IMR-90 (cell line): ENCODE data around the gene KCNMA1. TPM values are rescaled to one million over a fixed set of nuclear protein-coding genes. Genes with fewer than 3 reads are reported as not detected.

Experiments used
- ATAC-seq: fragments of 200-7000 bp; cut with Tn5 transposase; 2 replicates; pipeline ENCODE4 v1.9.1; 2020; ENCODE audit warnings: low read depth, mild to moderate bottlenecking, moderate library complexity
- BruUV-seq: library from RNA; stranded (reverse); fragments of 400-500 nt; replicated peaks from 2 replicates; lab custom pipeline; 2021; lab: Mats Ljungman, UMichigan
- CTCF ChIA-PET: fragments of 300-600 bp; formaldehyde crosslinking; extraction: SDS; loops from one replicate; lab custom pipeline; 2021; ENCODE audit warnings: antibody characterized with exemption; lab: Yijun Ruan, JAX
- POLR2A ChIA-PET: fragments of 300-600 bp; sonication (Branson Sonifier 250); formaldehyde crosslinking; loops from one replicate; lab custom pipeline; 2022; ENCODE audit warnings: antibody characterized with exemption; ENCODE audit not compliant: unreplicated experiment; lab: Charles Lee
- DNase-seq: peaks from one replicate; pipeline ENCODE4 v3.0.0; 2013
- H2AFZ ChIP-seq: replicated peaks from 2 replicates; pipeline ENCODE3; 2013; ENCODE audit warnings: low read length, mild to moderate bottlenecking; ENCODE audit not compliant: poor library complexity
- H2AK5ac ChIP-seq: 2 replicates; pipeline ENCODE4 v1.6.1; 2013; ENCODE audit warnings: low read depth, low read length, inconsistent platforms
- H2AK9ac ChIP-seq: replicated peaks from 2 replicates; pipeline ENCODE3; 2013; ENCODE audit warnings: mild to moderate bottlenecking, low read depth, low read length, moderate library complexity; ENCODE audit not compliant: poor library complexity
- H2BK120ac ChIP-seq: 2 replicates; pipeline ENCODE4 v1.6.1; 2013; ENCODE audit warnings: low read depth, low read length, inconsistent platforms
- H2BK15ac ChIP-seq: 3 replicates; pipeline ENCODE4 v1.6.1; 2013; ENCODE audit warnings: low read depth, low read length, inconsistent platforms
- H2BK20ac ChIP-seq: 2 replicates; pipeline ENCODE4 v1.6.1; 2013; ENCODE audit warnings: low read depth, mild to moderate bottlenecking, inconsistent platforms, low read length, moderate library complexity
- H2BK5ac ChIP-seq: 2 replicates; pipeline ENCODE4 v1.6.1; 2013; ENCODE audit warnings: mild to moderate bottlenecking, low read depth, low read length, inconsistent platforms; ENCODE audit not compliant: poor library complexity, severe bottlenecking
- H3K14ac ChIP-seq: replicated peaks from 2 replicates; pipeline ENCODE4 v1.6.1; 2013; ENCODE audit warnings: low read depth, low read length, inconsistent platforms
- H3K18ac ChIP-seq: 2 replicates; pipeline ENCODE4 v1.6.1; 2013; ENCODE audit warnings: low read depth, low read length, control low read depth
- H3K23ac ChIP-seq: 2 replicates; pipeline ENCODE4 v1.6.1; 2013; ENCODE audit warnings: low read depth, low read length, inconsistent platforms
- H3K27ac ChIP-seq: 2 replicates; pipeline ENCODE4 v1.5.1; 2013; ENCODE audit warnings: mild to moderate bottlenecking, control low read depth, low read length; ENCODE audit not compliant: insufficient read depth
- H3K27me3 ChIP-seq: 2 replicates; pipeline ENCODE4 v1.6.1; 2013; ENCODE audit warnings: low read length; ENCODE audit not compliant: control insufficient read depth, insufficient read depth
- H3K36me3 ChIP-seq: 2 replicates; pipeline ENCODE4 v1.6.1; 2013; ENCODE audit warnings: low read length, mixed read lengths; ENCODE audit not compliant: control insufficient read depth, insufficient read depth
- H3K4ac ChIP-seq: 2 replicates; pipeline ENCODE4 v1.6.1; 2013; ENCODE audit warnings: low read depth, low read length, inconsistent platforms
- H3K4me1 ChIP-seq: 2 replicates; pipeline ENCODE4 v1.6.1; 2013; ENCODE audit warnings: low read length, mixed read lengths; ENCODE audit not compliant: control insufficient read depth, insufficient read depth
- H3K4me2 ChIP-seq: 2 replicates; pipeline ENCODE4 v1.6.1; 2013; ENCODE audit warnings: low read depth, mild to moderate bottlenecking, control low read depth, low read length, moderate library complexity
- H3K4me3 ChIP-seq: 2 replicates; pipeline ENCODE4 v1.5.1; 2013; ENCODE audit warnings: low read depth, mild to moderate bottlenecking, control low read depth, low read length, moderate library complexity; ENCODE audit not compliant: insufficient read depth
- H3K56ac ChIP-seq: 2 replicates; pipeline ENCODE4 v1.6.1; 2013; ENCODE audit warnings: low read length, inconsistent platforms; ENCODE audit not compliant: insufficient read depth; ENCODE audit errors: extremely low read depth
- H3K79me1 ChIP-seq, 2 experiments: 2 replicates each; pipeline ENCODE4 v1.6.1; 2013; ENCODE audit warnings: low read length in 2 of 2, inconsistent platforms in 1 of 2, low read depth in 1 of 2
- H3K9ac ChIP-seq: 2 replicates; pipeline ENCODE4 v1.6.1; 2013; ENCODE audit warnings: low read depth, low read length, control low read depth
- H3K9me1 ChIP-seq: 2 replicates; pipeline ENCODE4 v1.6.1; 2013; ENCODE audit warnings: low read length, inconsistent platforms; ENCODE audit not compliant: insufficient read depth
- H3K9me3 ChIP-seq: 2 replicates; pipeline ENCODE4 v1.6.1; 2013; ENCODE audit warnings: low read length; ENCODE audit not compliant: control insufficient read depth, insufficient read depth
- H4K20me1 ChIP-seq: 2 replicates; pipeline ENCODE4 v1.6.1; 2013; ENCODE audit warnings: low read length, inconsistent platforms; ENCODE audit not compliant: insufficient read depth
- H4K5ac ChIP-seq: 2 replicates; pipeline ENCODE4 v1.6.1; 2013; ENCODE audit warnings: mild to moderate bottlenecking, low read depth, low read length, control low read depth
- H4K8ac ChIP-seq, 2 experiments: 2 replicates each; pipeline ENCODE4 v1.6.1; 2013; ENCODE audit warnings: low read depth in 2 of 2, low read length in 2 of 2, control low read depth in 1 of 2, inconsistent platforms in 1 of 2
- H4K91ac ChIP-seq: 2 replicates; pipeline ENCODE4 v1.6.1; 2013; ENCODE audit warnings: low read depth, low read length, inconsistent platforms; ENCODE audit not compliant: insufficient read depth
- BHLHE40 ChIP-seq: fragments of 150-350 bp; IDR thresholded peaks from 2 replicates; pipeline ENCODE4 v1.6.1; 2016; ENCODE audit warnings: mild to moderate bottlenecking, low read depth, low read length
- CEBPB ChIP-seq: IDR thresholded peaks from 2 replicates; pipeline ENCODE4 v1.6.1; 2012; ENCODE audit warnings: low read depth, low read length, improper control_type of control experiment
- CHD1 ChIP-seq: IDR thresholded peaks from 2 replicates; pipeline ENCODE4 v1.6.1; 2012; ENCODE audit warnings: low read depth, low read length, improper control_type of control experiment
- CTCF ChIP-seq: conservative IDR thresholded peaks from 2 replicates; pipeline ENCODE4 v1.5.1; 2012; ENCODE audit warnings: mild to moderate bottlenecking, low read depth, low read length, improper control_type of control experiment
- ELK1 ChIP-seq: fragments of 150-350 bp; IDR thresholded peaks from 2 replicates; pipeline ENCODE4 v1.6.1; 2016; ENCODE audit warnings: low read depth, mild to moderate bottlenecking, low read length, moderate library complexity, borderline replicate concordance
- MAZ ChIP-seq: IDR thresholded peaks from 2 replicates; pipeline ENCODE4 v1.6.1; 2012; ENCODE audit warnings: low read depth, mild to moderate bottlenecking, low read length, improper control_type of control experiment, moderate library complexity, borderline replicate concordance
- MXI1 ChIP-seq: IDR thresholded peaks from 2 replicates; pipeline ENCODE4 v1.6.1; 2012; ENCODE audit warnings: low read depth, mild to moderate bottlenecking, low read length, moderate library complexity, borderline replicate concordance
- NFE2L2 ChIP-seq: fragments of 150-350 bp; IDR thresholded peaks from 2 replicates; pipeline ENCODE4 v1.6.1; 2016; ENCODE audit warnings: low read depth, mild to moderate bottlenecking, low read length
- POLR2A ChIP-seq: IDR thresholded peaks from 2 replicates; pipeline ENCODE4 v1.6.1; 2012; ENCODE audit warnings: mild to moderate bottlenecking, low read depth, low read length
- RAD21 ChIP-seq: IDR thresholded peaks from 2 replicates; pipeline ENCODE4 v1.6.1; 2012; ENCODE audit warnings: low read length, improper control_type of control experiment
- RCOR1 ChIP-seq: IDR thresholded peaks from 2 replicates; pipeline ENCODE4 v1.6.1; 2012; ENCODE audit warnings: mild to moderate bottlenecking, low read length, improper control_type of control experiment; ENCODE audit not compliant: insufficient replicate concordance
- USF2 ChIP-seq: fragments of 150-350 bp; IDR thresholded peaks from 2 replicates; pipeline ENCODE4 v1.6.1; 2017; ENCODE audit warnings: mild to moderate bottlenecking, antibody characterized with exemption, low read length, low read depth
- WGBS, 2 experiments: methylation state at CpG; one replicate each; pipeline versions ENCODE4 v1.1.5 to v1.1.7; 2013; ENCODE audit warnings: missing lambda C conversion rate in 2 of 2; ENCODE audit not compliant: insufficient read length in 1 of 2; ENCODE audit errors: extremely low coverage in 2 of 2; 5-methylcytosine and 5-hydroxymethylcytosine counted together
- dilution Hi-C: fragments of 300-500 bp; cut with HindIII; formaldehyde crosslinking; loops from one replicate; pipeline ENCODE4 v1.14.3; 2018; ENCODE audit warnings: low sequenced_read_pairs; ENCODE audit not compliant: unreplicated experiment
- in situ Hi-C: fragments of 300-500 bp; cut with MboI; formaldehyde crosslinking; loops from 3 replicates; pipeline ENCODE4 v1.14.3; 2019; ENCODE audit warnings: low sequenced_read_pairs, inconsistent platforms, mixed read lengths
- intact Hi-C: fragments of 100-400 bp; cut with micrococcal nuclease; formaldehyde crosslinking; loops from 2 replicates; pipeline ENCODE4 v1.10.0; 2022
- polyA plus RNA-seq, 3 experiments: library from polyadenylated mRNA; depleted of rRNA; stranded (reverse); fragments of >200 nt; gene quantifications; 2 replicates each; pipeline ENCODE4 v1.2.3, GENCODE V29; 2012; ENCODE audit warnings: low replicate concordance in 1 of 3
- total RNA-seq: library from RNA; depleted of rRNA; stranded (reverse); fragments of >200 nt; gene quantifications from 2 replicates; pipeline ENCODE4 v1.2.3, GENCODE V29; 2012

Gene KCNMA1
- total and polyA plus RNA-seq, 2 of the 4 experiments (the other 2 are of a cell fraction): 25.6 to 29.6 TPM

- H4K5ac ChIP-seq: no peak overlapping the region
- 88% methylated on average over 6 of the region's 17 CpGs; no CpG with 5 or more reads in 1 of the 2 experiments for WGBS, 2 experiments
These were observed 546.9 kb downstream of the KCNMA1 start for GRCh38 chr10:77090381-77091356.

More at GRCh38 chr10:77090381-77091356, 546.9 kb downstream of the KCNMA1 start:
- H2BK5ac ChIP-seq: no peak overlapping the region
- H3K56ac ChIP-seq: no peak overlapping the region
- no peaks in the 10 kb centered on the region for H3K9me3 ChIP-seq
- dilution Hi-C loops: no loop called here
- H3K9ac ChIP-seq: no peak overlapping the region
- H3K18ac ChIP-seq: no peak overlapping the region
- no peak overlapping the region for H3K14ac ChIP-seq
- no peaks in the 10 kb centered on the region for H4K20me1 ChIP-seq
- H4K91ac ChIP-seq: no peak overlapping the region
- H3K4ac ChIP-seq: no peak overlapping the region
- H2BK15ac ChIP-seq: no peak overlapping the region
- H3K27ac ChIP-seq: no peak overlapping the region
- H3K4me2 ChIP-seq: no peak overlapping the region
- no peak for DNase-seq
- H4K8ac ChIP-seq: no peak overlapping the region
- no peak overlapping the region for H3K23ac ChIP-seq
- H2BK20ac ChIP-seq: no peak overlapping the region
- no peak overlapping the region for H2AK9ac ChIP-seq
- H2AFZ ChIP-seq: no peak overlapping the region
- TF ChIP-seq CEBPB: no peak
- no peak for TF ChIP-seq MAZ
- no peak for TF ChIP-seq MXI1
- no peak for TF ChIP-seq RAD21
- TF ChIP-seq POLR2A: no peak
- TF ChIP-seq RCOR1: no peak
- no peak for TF ChIP-seq NFE2L2
- TF ChIP-seq ELK1: no peak
- no peak for TF ChIP-seq CTCF
- TF ChIP-seq USF2: no peak
- no peak for TF ChIP-seq BHLHE40
- TF ChIP-seq CHD1: no peak
- H2BK120ac ChIP-seq: no peak overlapping the region
- no peak for ATAC-seq
- no peak overlapping the region for H2AK5ac ChIP-seq
- BruUV-seq: no TSS peak
- in situ Hi-C loops: no loop called here
- H3K79me1 ChIP-seq: no peaks in the 10 kb centered on the region
- intact Hi-C loops: no loop called here
- CTCF ChIA-PET: no interaction called here
- no peaks in the 10 kb centered on the region for H3K4me1 ChIP-seq
- no peaks in the 10 kb centered on the region for H3K36me3 ChIP-seq
- no peaks in the 10 kb centered on the region for H3K9me1 ChIP-seq
- H3K4me3 ChIP-seq: no peak overlapping the region
- no peaks in the 10 kb centered on the region for H3K27me3 ChIP-seq
- POLR2A ChIA-PET: no interaction called here
